Measurements from ENCODE around the gene LMF1. TPM values are rescaled to one million over a fixed set of nuclear protein-coding genes. Genes with fewer than 3 reads are reported as not detected.

Gene LMF1
- polyA plus RNA-seq, 1 donor (not counting 4 experiments of a cell fraction or from before 2014, with no cell fraction given), result 3.1 TPM

- Histone ChIP-seq H3K9me1 (ENCODE audit: control insufficient read depth, extremely low read depth, insufficient read depth, low read length) (no peaks in the 10 kb centered on the region), H3K27ac (ENCODE audit: control insufficient read depth, insufficient read depth, low read length) (no peak overlapping the region), H3K36me3 (ENCODE audit: control insufficient read depth in 2 of 2, extremely low read depth in 1 of 2, insufficient read depth in 2 of 2, low read length in 2 of 2) (no peaks in the 10 kb centered on the region), H3K27me3 (ENCODE audit: control insufficient read depth, extremely low read depth, insufficient read depth, low read length) (no peaks in the 10 kb centered on the region), H2AFZ (ENCODE audit: control insufficient read depth, low read length) (no peak overlapping the region), H3K79me2 (ENCODE audit: control insufficient read depth, insufficient read depth, low read length) (no peaks in the 10 kb centered on the region), H4K20me1 (ENCODE audit: control insufficient read depth, extremely low read depth, insufficient read depth, low read length) (no peaks in the 10 kb centered on the region), H3K9ac (ENCODE audit: control insufficient read depth, extremely low read depth, insufficient read depth, low read length) (no peak overlapping the region), H3K4me1 (ENCODE audit: control insufficient read depth, extremely low read depth, insufficient read depth, low read length) (no peaks in the 10 kb centered on the region), H3K4me2 (ENCODE audit: control insufficient read depth, extremely low read depth, insufficient read depth, low read depth, low read length) (no peak overlapping the region), H3K9me3 (ENCODE audit: control insufficient read depth, low read depth, low read length) (no peaks in the 10 kb centered on the region), H3K4me3 (ENCODE audit: control insufficient read depth in 2 of 3, extremely low read depth in 1 of 3, insufficient read depth in 2 of 3, low read depth in 1 of 3, low read length in 3 of 3) (no peak overlapping the region)
- dilution Hi-C loops (cut with MboI; ENCODE audit: extremely low pct_ligation_motif_present, low sequenced_read_pairs), result no loop called here
- FAIRE-seq (no peak), DNase-seq (ENCODE audit: low read depth, low spot score) (no peak)
- no peak for TF ChIP-seq EZH2 (IDR thresholded peaks at IDR 0.05; ENCODE audit: low read length)
- no peak for TF ChIP-seq CTCF (optimal IDR thresholded peaks at IDR 0.05 in 1 of 3, IDR thresholded peaks at IDR 0.05 in 1 of 3, conservative IDR thresholded peaks at IDR 0.05 in 1 of 3; ENCODE audit: extremely low read depth in 1 of 3, insufficient read depth in 2 of 3, low read length in 3 of 3)
Observed at GRCh38 chr16:893360-893759, 77.4 kb downstream of the LMF1 start.

GRCh38 chr16:892536-893255, 78.1 kb downstream of the LMF1 start:
- Histone ChIP-seq H3K4me2 (ENCODE audit: control insufficient read depth, extremely low read depth, insufficient read depth, low read depth, low read length) (no peak overlapping the region), H3K79me2 (ENCODE audit: control insufficient read depth, insufficient read depth, low read length) (no peaks in the 10 kb centered on the region), H3K4me3 (ENCODE audit: control insufficient read depth in 2 of 3, extremely low read depth in 1 of 3, insufficient read depth in 2 of 3, low read depth in 1 of 3, low read length in 3 of 3) (no peak overlapping the region), H3K27me3 (ENCODE audit: control insufficient read depth, extremely low read depth, insufficient read depth, low read length) (no peaks in the 10 kb centered on the region), H3K9me1 (ENCODE audit: control insufficient read depth, extremely low read depth, insufficient read depth, low read length) (no peaks in the 10 kb centered on the region), H3K36me3 (ENCODE audit: control insufficient read depth in 2 of 2, extremely low read depth in 1 of 2, insufficient read depth in 2 of 2, low read length in 2 of 2) (no peaks in the 10 kb centered on the region), H4K20me1 (ENCODE audit: control insufficient read depth, extremely low read depth, insufficient read depth, low read length) (no peaks in the 10 kb centered on the region), H3K9me3 (ENCODE audit: control insufficient read depth, low read depth, low read length) (no peaks in the 10 kb centered on the region), H2AFZ (ENCODE audit: control insufficient read depth, low read length) (no peak overlapping the region), H3K4me1 (ENCODE audit: control insufficient read depth, extremely low read depth, insufficient read depth, low read length) (no peaks in the 10 kb centered on the region), H3K27ac (ENCODE audit: control insufficient read depth, insufficient read depth, low read length) (no peak overlapping the region), H3K9ac (ENCODE audit: control insufficient read depth, extremely low read depth, insufficient read depth, low read length) (no peak overlapping the region)
- FAIRE-seq (no peak), DNase-seq (ENCODE audit: low read depth, low spot score) (no peak)
- no peak for TF ChIP-seq CTCF (optimal IDR thresholded peaks at IDR 0.05 in 1 of 3, IDR thresholded peaks at IDR 0.05 in 1 of 3, conservative IDR thresholded peaks at IDR 0.05 in 1 of 3; ENCODE audit: extremely low read depth in 1 of 3, insufficient read depth in 2 of 3, low read length in 3 of 3)
- no peak for TF ChIP-seq EZH2 (IDR thresholded peaks at IDR 0.05; ENCODE audit: low read length)
- dilution Hi-C loops (cut with MboI; ENCODE audit: extremely low pct_ligation_motif_present, low sequenced_read_pairs), result no loop called here

Data from keratinocyte (primary cell).